Measurements from ENCODE around the gene ADGRE2. TPM values are rescaled to one million over a fixed set of nuclear protein-coding genes. Genes with fewer than 3 reads are reported as not detected.
A peak's percentile ranks its signal among the peaks of the same experiment; 100 is the strongest.

The ADGRE2 gene
- total RNA-seq, 1 donor from 2014 or later, result under 0.01 TPM

GRCh38 chr19:14748601-14749000 lies 29.8 kb downstream of the ADGRE2 start:
- DNase-seq (ENCODE audit: low spot score in 2 of 2), result no peak
- no peak for FAIRE-seq

GRCh38 chr19:14746886-14747285 lies 31.5 kb downstream of the ADGRE2 start:
- no peak for FAIRE-seq
- DNase-seq (ENCODE audit: low spot score in 2 of 2), result no peak

DNA sequence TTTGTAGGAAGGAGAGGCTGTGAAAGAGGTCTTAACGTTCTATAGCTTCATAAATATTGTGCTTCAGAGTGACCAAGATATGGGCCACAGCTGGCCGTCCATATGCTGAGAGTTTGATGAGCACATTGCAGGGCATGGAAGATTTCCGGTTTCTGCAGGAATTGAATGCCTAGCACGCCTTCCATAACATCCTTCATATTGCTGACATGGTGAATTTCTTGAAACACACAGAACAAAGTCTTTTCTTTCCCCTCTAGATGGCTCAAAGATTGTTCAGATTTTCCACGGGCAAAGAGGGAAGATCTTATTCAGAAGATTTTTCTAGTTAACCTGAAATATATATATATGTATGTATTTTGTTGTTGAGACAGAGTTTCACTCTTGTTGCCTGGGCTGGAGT lies 42.4 kb downstream of the ADGRE2 start:
- FAIRE-seq (no peak), DNase-seq (ENCODE audit: low spot score in 2 of 2) (no peak)

- no peak for FAIRE-seq
- DNase-seq (ENCODE audit: low spot score in 2 of 2), result no peak
Observed at GRCh38 chr19:14733574-14733973, 44.8 kb downstream of the ADGRE2 start.

DNA sequence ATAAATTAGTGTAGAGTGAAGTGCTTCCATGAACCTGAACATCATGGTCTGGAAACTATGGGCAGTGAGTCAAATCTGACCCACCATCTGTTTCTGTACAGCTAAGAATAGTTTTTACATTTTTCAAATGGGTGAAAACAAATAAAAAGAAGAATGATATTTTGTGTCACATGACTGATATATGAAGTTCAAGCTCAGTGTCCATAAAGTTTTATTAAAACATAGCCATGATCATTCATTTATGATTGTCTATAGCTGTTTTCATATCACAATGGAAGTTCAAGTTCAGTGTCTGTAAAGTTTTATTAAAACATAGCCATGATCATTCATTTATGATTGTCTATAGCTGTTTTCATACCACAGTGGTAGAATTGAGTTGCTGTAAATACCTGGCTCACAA lies 45.9 kb downstream of the ADGRE2 start:
- DNase-seq (ENCODE audit: low spot score in 2 of 2) (no peak), FAIRE-seq (no peak)

- FAIRE-seq, result no peak
Observed at GRCh38 chr19:14731200-14731599, 47.2 kb downstream of the ADGRE2 start.

GRCh38 chr19:14728595-14728994 lies 49.8 kb downstream of the ADGRE2 start:
- DNase-seq (ENCODE audit: low spot score in 2 of 2) (no peak), FAIRE-seq (no peak)

More at GRCh38 chr19:14731200-14731599, 47.2 kb downstream of the ADGRE2 start:
- no peak for DNase-seq (ENCODE audit: low spot score in 2 of 2)

DNA sequence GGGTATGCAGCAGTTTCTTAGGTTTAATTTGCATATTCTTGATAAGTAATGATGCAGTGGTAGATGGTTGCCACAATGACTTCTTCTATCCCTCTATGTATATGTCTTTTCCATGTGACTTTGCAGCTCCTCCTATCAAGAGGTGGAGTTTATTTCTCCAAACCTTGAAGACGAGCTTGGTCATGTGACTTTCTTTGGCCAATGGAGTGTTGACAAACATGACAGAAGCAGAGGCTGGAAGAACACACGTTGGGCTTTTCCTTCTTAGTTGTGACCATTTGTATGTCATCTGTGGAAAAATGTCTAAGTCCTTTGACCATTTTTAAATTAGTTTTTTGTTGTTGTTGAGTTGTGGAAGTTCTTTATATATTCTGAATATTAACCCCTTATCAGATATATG lies 56.2 kb downstream of the ADGRE2 start:
- DNase-seq (ENCODE audit: low spot score in 2 of 2) (no peak), FAIRE-seq (no peak)

- FAIRE-seq (no peak), DNase-seq (ENCODE audit: low spot score in 2 of 2) (no peak)
Observed at GRCh38 chr19:14719162-14719561, 59.2 kb downstream of the ADGRE2 start.

DNA sequence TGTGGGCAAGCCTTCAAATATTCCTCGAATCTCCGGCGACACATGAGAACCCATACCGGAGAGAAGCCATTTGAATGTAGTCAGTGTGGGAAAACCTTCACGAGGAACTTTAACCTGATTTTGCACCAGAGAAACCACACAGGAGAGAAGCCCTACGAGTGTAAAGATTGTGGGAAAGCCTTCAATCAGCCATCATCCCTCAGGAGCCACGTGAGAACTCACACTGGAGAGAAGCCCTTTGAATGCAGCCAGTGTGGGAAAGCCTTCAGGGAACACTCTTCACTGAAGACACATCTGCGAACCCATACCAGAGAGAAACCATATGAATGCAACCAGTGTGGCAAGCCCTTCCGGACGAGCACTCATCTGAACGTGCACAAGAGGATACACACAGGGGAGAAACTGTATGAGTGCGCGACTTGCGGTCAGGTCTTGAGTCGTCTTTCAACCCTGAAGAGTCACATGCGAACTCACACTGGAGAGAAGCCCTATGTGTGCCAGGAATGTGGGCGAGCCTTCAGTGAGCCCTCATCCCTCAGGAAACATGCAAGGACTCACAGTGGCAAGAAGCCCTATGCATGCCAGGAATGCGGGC lies 59.7 kb downstream of the ADGRE2 start:
- FAIRE-seq, result no peak
- DNase-seq (ENCODE audit: low spot score in 2 of 2), result no peak

DNA sequence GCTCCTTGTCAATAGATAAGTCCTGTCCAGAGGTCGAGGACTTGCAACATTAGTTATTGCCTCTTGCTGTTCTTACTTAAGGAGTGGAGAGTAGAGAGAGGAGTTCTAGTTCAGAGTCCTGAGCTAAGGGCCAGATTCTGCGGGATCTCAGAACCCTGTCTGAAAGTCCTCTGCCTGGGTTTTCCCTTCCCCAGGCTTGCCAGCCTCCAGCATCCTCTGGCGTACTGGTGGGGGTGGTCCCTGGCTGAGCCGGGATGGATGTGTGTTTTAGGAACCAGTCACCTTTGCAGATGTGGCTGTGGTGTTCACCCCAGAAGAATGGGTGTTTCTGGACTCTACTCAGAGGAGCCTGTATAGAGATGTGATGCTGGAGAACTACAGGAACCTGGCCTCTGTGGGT lies 62.5 kb downstream of the ADGRE2 start:
- FAIRE-seq (no peak), DNase-seq (ENCODE audit: low spot score in 2 of 2) (no peak)

DNA sequence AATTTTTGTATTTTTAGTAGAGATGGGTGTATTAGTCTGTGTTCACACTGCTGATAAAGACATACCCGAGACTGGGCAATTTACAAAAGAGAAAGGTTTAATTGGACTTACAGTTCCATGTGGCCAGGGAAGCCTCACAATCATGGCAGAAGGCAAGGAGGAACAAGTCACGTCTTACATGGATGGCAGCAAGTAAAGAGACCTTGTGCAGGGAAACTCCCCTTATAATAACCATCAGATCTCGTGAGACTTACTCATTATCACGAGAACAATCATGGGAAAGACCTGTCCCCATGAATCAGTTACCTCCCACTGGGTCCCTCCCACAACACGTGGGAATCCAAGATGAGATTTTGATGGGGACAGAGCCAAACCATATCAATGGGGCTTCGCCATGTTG lies 73.9 kb downstream of the ADGRE2 start:
- FAIRE-seq (no peak), DNase-seq (ENCODE audit: low spot score in 2 of 2) (no peak)

- no peak for DNase-seq (ENCODE audit: low spot score in 2 of 2)
- FAIRE-seq, result no peak
Observed at GRCh38 chr19:14703833-14704232, 74.5 kb downstream of the ADGRE2 start.

DNA sequence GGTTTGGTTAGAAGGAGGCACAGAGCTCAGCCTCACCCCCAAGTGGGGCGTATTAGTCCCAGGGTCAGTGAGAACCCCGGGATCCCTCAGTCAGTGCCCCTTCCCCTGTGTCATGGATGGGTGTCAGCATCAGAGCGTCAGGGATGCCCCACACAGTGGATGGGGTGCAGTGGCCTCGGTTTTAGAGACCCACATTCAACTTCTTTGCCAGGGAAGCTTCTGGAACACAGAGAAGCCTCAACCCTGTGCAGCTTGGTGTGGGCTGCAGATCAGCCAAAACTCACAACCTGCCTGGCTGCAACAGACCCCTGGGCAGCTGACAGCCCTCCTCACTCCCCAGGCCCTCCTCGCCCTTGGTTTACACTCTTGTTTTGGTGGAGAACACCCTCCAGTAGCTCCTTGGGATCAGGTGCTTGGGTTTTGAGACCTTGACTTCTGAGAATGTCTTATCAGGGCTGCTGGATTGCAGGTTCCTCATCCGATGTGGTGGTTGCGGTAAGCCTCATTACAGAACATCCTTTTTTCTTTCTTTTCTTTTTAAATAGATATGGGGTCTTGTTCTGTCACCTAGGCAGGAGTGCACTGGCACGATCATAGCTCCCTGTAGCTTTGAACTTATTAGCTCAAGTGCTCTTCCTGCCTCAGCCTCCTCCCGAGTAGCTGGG lies 77.5 kb downstream of the ADGRE2 start:
- no peak for DNase-seq (ENCODE audit: low spot score in 2 of 2)
- FAIRE-seq, result no peak

DNA sequence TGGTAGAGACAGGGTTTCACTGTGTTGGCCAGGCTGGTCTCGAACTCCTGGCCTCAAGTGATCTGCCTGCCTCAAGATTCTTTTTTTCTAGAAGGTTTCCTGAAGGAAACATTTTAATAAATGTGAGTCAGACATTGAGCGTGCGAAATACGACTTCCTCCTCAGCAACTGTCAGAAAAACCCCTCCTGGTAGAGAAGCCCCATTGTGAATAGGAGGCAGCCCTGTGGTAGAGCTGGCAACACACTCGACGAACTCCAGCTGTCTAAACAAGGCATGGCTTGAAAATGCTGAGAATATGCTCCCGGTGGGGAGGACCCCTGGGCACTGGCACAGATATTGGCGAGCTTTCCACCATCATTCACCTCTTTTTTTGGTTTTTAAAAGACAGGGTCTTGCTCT lies 78.7 kb downstream of the ADGRE2 start:
- FAIRE-seq, result no peak
- DNase-seq (ENCODE audit: low spot score in 2 of 2), result no peak

GRCh38 chr19:14695471-14695870 lies 82.9 kb downstream of the ADGRE2 start:
- FAIRE-seq (no peak), DNase-seq (ENCODE audit: low spot score in 2 of 2) (no peak)

DNA sequence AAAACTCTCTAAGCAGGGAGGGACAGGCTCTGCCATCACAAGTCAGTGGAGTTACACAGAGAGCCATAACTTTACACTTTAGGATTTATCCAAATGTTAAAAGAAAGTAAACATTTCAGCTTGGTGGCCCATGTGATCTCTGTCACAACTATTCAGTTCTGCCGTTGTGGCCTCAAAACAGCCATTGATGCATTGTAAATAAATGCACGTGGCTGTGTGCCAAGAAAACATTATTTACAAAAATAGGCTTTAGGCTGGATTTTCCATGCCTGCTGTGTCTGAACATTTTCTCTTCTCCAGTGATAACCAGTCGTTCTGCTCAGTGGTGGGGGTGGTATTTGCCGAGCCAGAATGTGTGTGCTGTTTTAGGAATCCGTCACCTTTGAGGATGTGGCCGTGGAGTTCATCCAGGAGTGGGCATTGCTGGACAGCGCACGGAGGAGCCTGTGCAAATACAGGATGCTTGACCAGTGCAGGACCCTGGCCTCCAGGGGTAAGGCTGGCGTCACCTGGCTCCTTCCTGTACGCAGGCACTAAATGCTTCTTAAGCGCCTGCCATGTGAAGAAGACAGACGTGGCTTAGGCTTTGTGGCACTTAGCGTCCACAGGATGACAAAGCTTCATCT lies 83.6 kb downstream of the ADGRE2 start:
- FAIRE-seq (no peak), DNase-seq (ENCODE audit: low spot score in 2 of 2) (no peak)

DNA sequence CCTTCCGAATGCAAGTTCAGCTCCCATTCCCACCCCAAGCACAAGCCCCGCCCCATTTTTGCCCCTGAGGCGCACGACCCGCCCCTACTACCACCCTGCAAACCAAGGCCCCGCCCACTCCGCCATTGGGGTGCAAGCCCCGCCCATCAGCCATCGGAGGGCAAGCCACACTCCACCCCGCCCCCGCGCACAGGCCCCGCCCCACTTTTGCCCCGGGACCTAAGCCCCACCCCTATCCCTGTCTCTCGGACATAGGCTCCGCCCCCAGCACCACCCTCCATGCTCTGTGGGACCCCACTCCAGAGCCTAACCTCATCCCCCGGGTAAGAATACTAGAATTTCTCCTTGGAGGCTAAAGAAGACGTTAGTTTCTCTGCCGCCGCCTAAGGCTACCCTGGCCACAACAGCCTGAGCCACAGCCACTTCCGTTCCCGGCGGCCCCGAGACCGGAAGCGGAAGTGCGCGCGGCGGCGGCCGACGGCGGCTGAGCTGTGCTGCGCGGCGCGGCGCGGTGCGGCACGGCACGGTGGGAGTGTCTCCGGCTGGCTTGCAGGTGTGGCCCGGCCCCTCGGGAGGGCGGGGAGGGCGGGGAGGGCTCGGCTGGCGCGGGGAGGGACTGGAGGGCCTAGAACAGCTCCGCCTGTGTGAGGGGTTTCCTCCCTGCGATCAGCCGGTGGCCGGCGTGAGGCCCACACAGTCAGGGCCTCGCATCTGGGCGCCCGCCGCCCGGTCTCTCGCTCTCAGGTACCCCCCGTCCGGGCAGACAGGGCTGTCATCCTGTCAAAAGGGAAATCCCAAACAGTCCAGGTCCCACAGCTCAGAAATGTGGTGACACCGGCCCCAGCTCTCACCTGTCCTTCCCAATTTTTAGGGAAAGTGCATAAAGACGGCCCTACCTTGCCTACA lies 88.5 kb downstream of the ADGRE2 start, which contains the start of gene ZNF333:
Gene ZNF333 (plus strand): TSS at position 451 of the 906 bp plus-strand sequence. CDS start 3,444 bp downstream, outside the sequence.
- DNase-seq (ENCODE audit: low spot score in 2 of 2) (peak; percentile 93 to 95), FAIRE-seq (no peak)

DNA sequence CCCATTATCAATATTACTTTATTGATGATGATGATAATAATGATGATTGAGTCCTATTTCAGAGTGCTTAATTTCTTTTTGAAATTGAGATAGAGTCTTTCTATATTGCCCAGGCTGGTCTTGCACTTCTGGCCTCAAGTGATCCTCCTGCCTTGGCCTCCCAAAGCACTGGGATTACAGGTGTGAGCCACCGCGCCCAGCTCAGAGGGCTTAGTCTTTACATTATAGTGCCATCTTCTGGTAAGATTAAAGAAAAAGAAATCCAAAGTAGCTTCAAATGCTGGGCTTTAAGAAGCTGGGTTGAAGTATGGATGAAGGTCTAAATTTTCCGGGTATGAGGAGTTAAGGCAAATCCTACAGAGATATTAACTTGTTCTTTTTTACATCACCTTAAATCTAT lies 91.9 kb downstream of the ADGRE2 start:
- DNase-seq (ENCODE audit: low spot score in 2 of 2), result no peak
- FAIRE-seq, result no peak

DNA sequence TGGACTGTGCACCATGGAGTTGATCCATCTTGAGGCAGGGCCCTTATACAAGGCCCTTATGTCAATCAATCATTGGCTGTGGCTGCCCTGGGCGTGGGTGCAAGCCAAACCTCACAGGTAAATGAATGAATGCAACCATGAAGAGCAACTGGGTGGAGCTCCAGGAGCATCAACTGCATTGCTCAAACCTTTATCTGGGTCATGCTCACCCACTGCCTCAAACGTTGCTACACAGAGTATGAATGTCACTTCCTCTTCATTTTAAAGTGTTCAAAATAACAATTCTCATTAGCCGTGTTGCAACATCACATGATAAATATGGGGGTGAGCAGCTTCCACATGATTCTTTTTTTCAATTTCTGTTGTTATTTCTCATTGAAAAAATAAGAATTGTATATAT lies 94.9 kb downstream of the ADGRE2 start:
- DNase-seq (ENCODE audit: low spot score in 2 of 2), result no peak
- no peak for FAIRE-seq
